ENCODE measurements around the gene MAP1LC3B. TPM values are rescaled to one million over a fixed set of nuclear protein-coding genes. Genes with fewer than 3 reads are reported as not detected.

MAP1LC3B gene
- total RNA-seq, 1 donor: 44.5 TPM

GRCh38 chr16:87437327-87437726, 45.2 kb downstream of the MAP1LC3B start:
- H4K20me1 ChIP-seq (ENCODE audit: insufficient read depth, low read length): peaks cover 64% of the 10 kb centered on the region
- H3K79me2 ChIP-seq (ENCODE audit: insufficient read depth, low read length): peaks cover 70% of the 10 kb centered on the region
- H2AFZ ChIP-seq (ENCODE audit: low read length): no peak overlapping the region
- peaks cover 25% of the 10 kb centered on the region for H3K4me1 ChIP-seq (ENCODE audit: insufficient read depth, low read length)
- H3K27me3 ChIP-seq (ENCODE audit: insufficient read depth, low read length): no peaks in the 10 kb centered on the region
- H3K27ac ChIP-seq (ENCODE audit: low read depth, low read length): no peak overlapping the region
- H3K4me3 ChIP-seq (ENCODE audit: insufficient read depth, low read length): no peak overlapping the region
- DNase-seq (ENCODE audit: insufficient read length, low spot score, missing footprints): peak; percentile 45
- TF ChIP-seq CTCF (IDR thresholded peaks at IDR 0.05; ENCODE audit: extremely low read depth, low read depth, low read length): no peak
- no peaks in the 10 kb centered on the region for H3K9me3 ChIP-seq (ENCODE audit: low read depth, low read length)
- no peaks in the 10 kb centered on the region for H3K36me3 ChIP-seq (ENCODE audit: insufficient read depth, low read length)
- H3K4me2 ChIP-seq (ENCODE audit: insufficient read depth, low read length): no peak overlapping the region

- Histone ChIP-seq H3K9me3 (ENCODE audit: low read depth, low read length) (no peaks in the 10 kb centered on the region), H3K4me3 (ENCODE audit: insufficient read depth, low read length) (no peak overlapping the region), H4K20me1 (ENCODE audit: insufficient read depth, low read length) (peaks cover 60% of the 10 kb centered on the region), H2AFZ (ENCODE audit: low read length) (no peak overlapping the region), H3K4me1 (ENCODE audit: insufficient read depth, low read length) (peaks cover 29% of the 10 kb centered on the region), H3K4me2 (ENCODE audit: insufficient read depth, low read length) (no peak overlapping the region), H3K27ac (ENCODE audit: low read depth, low read length) (peak overlapping the region; percentile 51), H3K36me3 (ENCODE audit: insufficient read depth, low read length) (no peaks in the 10 kb centered on the region), H3K27me3 (ENCODE audit: insufficient read depth, low read length) (no peaks in the 10 kb centered on the region), H3K79me2 (ENCODE audit: insufficient read depth, low read length) (peaks cover 72% of the 10 kb centered on the region)
- DNase-seq (ENCODE audit: insufficient read length, low spot score, missing footprints): peak; percentile 68
- TF ChIP-seq CTCF (IDR thresholded peaks at IDR 0.05; ENCODE audit: extremely low read depth, low read depth, low read length): no peak
Measured at GRCh38 chr16:87437911-87438610, 45.9 kb downstream of the MAP1LC3B start.

- no peak overlapping the region for H2AFZ ChIP-seq (ENCODE audit: low read length)
- H3K4me2 ChIP-seq (ENCODE audit: insufficient read depth, low read length): no peak overlapping the region
- H3K4me3 ChIP-seq (ENCODE audit: insufficient read depth, low read length): no peak overlapping the region
- H4K20me1 ChIP-seq (ENCODE audit: insufficient read depth, low read length): peaks cover 57% of the 10 kb centered on the region
- no peaks in the 10 kb centered on the region for H3K36me3 ChIP-seq (ENCODE audit: insufficient read depth, low read length)
- peak; percentile 47 for DNase-seq (ENCODE audit: insufficient read length, low spot score, missing footprints)
- no peak for TF ChIP-seq CTCF (IDR thresholded peaks at IDR 0.05; ENCODE audit: extremely low read depth, low read depth, low read length)
- peaks cover 29% of the 10 kb centered on the region for H3K4me1 ChIP-seq (ENCODE audit: insufficient read depth, low read length)
- H3K79me2 ChIP-seq (ENCODE audit: insufficient read depth, low read length): peaks cover 66% of the 10 kb centered on the region
- peak overlapping the region; percentile 51 for H3K27ac ChIP-seq (ENCODE audit: low read depth, low read length)
- H3K27me3 ChIP-seq (ENCODE audit: insufficient read depth, low read length): no peaks in the 10 kb centered on the region
- H3K9me3 ChIP-seq (ENCODE audit: low read depth, low read length): no peaks in the 10 kb centered on the region
Measured at GRCh38 chr16:87438611-87438985, 46.5 kb downstream of the MAP1LC3B start.

GRCh38 chr16:87439926-87440325, 47.8 kb downstream of the MAP1LC3B start:
- TF ChIP-seq CTCF (IDR thresholded peaks at IDR 0.05; ENCODE audit: extremely low read depth, low read depth, low read length): no peak
- H4K20me1 ChIP-seq (ENCODE audit: insufficient read depth, low read length): peaks cover 49% of the 10 kb centered on the region

More at GRCh38 chr16:87439926-87440325, 47.8 kb downstream of the MAP1LC3B start:
- Histone ChIP-seq H3K79me2 (ENCODE audit: insufficient read depth, low read length) (peaks cover 57% of the 10 kb centered on the region), H3K4me1 (ENCODE audit: insufficient read depth, low read length) (peaks cover 29% of the 10 kb centered on the region), H3K4me2 (ENCODE audit: insufficient read depth, low read length) (no peak overlapping the region), H2AFZ (ENCODE audit: low read length) (no peak overlapping the region), H3K27me3 (ENCODE audit: insufficient read depth, low read length) (no peaks in the 10 kb centered on the region), H3K4me3 (ENCODE audit: insufficient read depth, low read length) (no peak overlapping the region), H3K36me3 (ENCODE audit: insufficient read depth, low read length) (peaks cover 10% of the 10 kb centered on the region), H3K9me3 (ENCODE audit: low read depth, low read length) (no peaks in the 10 kb centered on the region), H3K27ac (ENCODE audit: low read depth, low read length) (peak overlapping the region; percentile 17)
- no peak for DNase-seq (ENCODE audit: insufficient read length, low spot score, missing footprints)
